Transverse colon (tissue), 4 donors: ENCODE measurements around the gene SLC2A9. TPM values are rescaled to one million over a fixed set of nuclear protein-coding genes. Genes with fewer than 3 reads are reported as not detected.

Source experiments
- DNase-seq: peaks from one replicate; pipeline ENCODE4 v3.0.0-alpha.2; 2019
- H3K27ac ChIP-seq, 4 donors: fragments of 200-600 bp; sonication (generic); 2 replicates each; pipeline ENCODE4 v1.5.1; 2016 to 2018; ENCODE audit warnings: inconsistent platforms in 4 of 4
- H3K27me3 ChIP-seq: fragments of 200-600 bp; sonication (generic); 2 replicates; pipeline ENCODE4 v1.5.1; 2017; ENCODE audit warnings: inconsistent platforms
- H3K36me3 ChIP-seq, 4 donors: fragments of 200-600 bp; sonication (generic); 2 replicates each; pipeline ENCODE4 v1.5.1; 2017 to 2019; ENCODE audit warnings: inconsistent platforms in 4 of 4
- H3K4me1 ChIP-seq, 4 donors: fragments of 200-600 bp; sonication (generic); 2 replicates each; pipeline ENCODE4 v1.5.1; 2017 to 2020; ENCODE audit warnings: inconsistent platforms in 4 of 4
- H3K4me3 ChIP-seq, 4 donors: fragments of 200-600 bp; sonication (generic); 1 replicate in 1 of 4; 2 replicates in 3 of 4; pipeline versions ENCODE4 v1.5.1 to v1.6.1; 2017 to 2019; ENCODE audit warnings: inconsistent platforms in 4 of 4
- H3K9me3 ChIP-seq, 2 donors: fragments of 200-600 bp; sonication (generic); 2 replicates each; pipeline ENCODE4 v1.5.1; 2017 to 2019; ENCODE audit warnings: inconsistent platforms in 2 of 2
- EP300 ChIP-seq: sonication (generic); formaldehyde crosslinking; IDR thresholded peaks from one replicate; pipeline ENCODE4 v1.6.1; 2017; ENCODE audit warnings: antibody characterized with exemption, low read depth
- POLR2A ChIP-seq: fragments of 450-650 bp; IDR thresholded peaks from one replicate; pipeline ENCODE4 v1.6.1; 2016; ENCODE audit warnings: antibody characterized with exemption, mild to moderate bottlenecking, moderate library complexity
- POLR2AphosphoS5 ChIP-seq, 3 donors: sonication (generic); formaldehyde crosslinking; IDR thresholded peaks; one replicate each; pipeline ENCODE4 v1.6.1; 2016; ENCODE audit warnings: antibody characterized with exemption in 3 of 3
- WGBS, 2 donors: methylation state at CpG; one replicate each; pipeline ENCODE4 v1.1.5; 2018; ENCODE audit warnings: low coverage in 1 of 2; 5-methylcytosine and 5-hydroxymethylcytosine counted together
- in situ Hi-C, 4 donors: fragments of 200-750 bp; cut with MboI; loops; one replicate each; pipeline versions ENCODE4 v1.15.0 to v1.15.1; 2017; ENCODE audit warnings: low sequenced_read_pairs in 3 of 4, low pct_ligation_motif_present in 1 of 4, low pct_unique_long_range_greater_than_20kb in 1 of 4
- intact Hi-C: fragments of 100-400 bp; cut with DNase I; formaldehyde crosslinking; loops from one replicate; pipeline ENCODE4 v1.15.1; 2023; ENCODE audit warnings: low total_unique reads
- total RNA-seq, 4 donors: library from RNA; depleted of rRNA; stranded (reverse); fragments of >200 nt; gene quantifications; one replicate each; pipeline ENCODE4 v1.1.0, GENCODE V29; 2016
- TF ChIP-seq, protein P1 (sequence below), 5 experiments: fragments of 200-600 bp in 3 of 5; fragments of 450-650 bp in 2 of 5; sonication (generic) in 3 of 5; IDR thresholded peaks; 1 replicate in 2 of 5; 2 replicates in 3 of 5; pipeline ENCODE4 v1.5.1; 2016 to 2017; ENCODE audit warnings: antibody characterized with exemption in 5 of 5, inconsistent platforms in 3 of 5, mild to moderate bottlenecking in 2 of 5, moderate library complexity in 1 of 5

Gene SLC2A9
- total RNA-seq, 4 donors from 2014 or later: 2.2 to 4.0 (median 3.4) TPM; not detected in 1

DNA sequence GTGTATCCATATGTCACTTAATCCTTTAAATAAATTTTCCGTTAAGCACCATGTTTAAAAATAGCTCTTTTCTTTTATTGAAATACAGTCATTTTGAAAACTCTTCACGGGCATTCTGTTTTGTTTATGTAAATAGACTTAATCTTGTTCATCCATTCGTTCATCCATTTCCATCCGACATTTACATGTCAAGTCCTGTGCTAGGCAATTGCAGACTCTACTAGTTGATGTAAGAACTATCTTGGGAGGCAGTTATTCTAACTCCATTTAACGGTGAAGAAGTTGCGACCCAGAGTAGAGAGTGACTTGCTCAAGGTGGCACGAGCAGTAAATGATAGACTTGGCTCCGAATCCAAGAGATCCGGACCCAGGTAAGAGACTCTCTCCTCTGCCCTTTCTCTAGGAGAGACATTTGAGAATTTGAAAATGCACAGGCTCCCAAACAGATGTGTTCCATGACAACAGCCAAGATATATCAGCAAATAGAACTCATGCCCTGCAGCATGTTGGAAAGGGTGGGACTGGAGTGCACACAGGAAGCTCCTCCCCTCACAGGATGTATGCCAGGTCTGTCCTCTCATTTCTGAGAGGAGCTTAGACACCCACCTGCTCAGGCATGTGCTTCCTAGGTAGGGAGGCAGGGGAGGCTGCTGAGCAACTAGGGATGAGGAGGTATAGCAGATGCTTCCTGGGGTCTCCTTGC lies 175.4 kb downstream of the SLC2A9 start:
- 82 to 83% methylated on average over 5 to 9 of the region's 9 CpGs for WGBS, 2 donors
- Histone ChIP-seq H3K27me3 (no peaks in the 10 kb centered on the region), H3K4me3 (no peak overlapping the region), H3K27ac (no peak overlapping the region), H3K36me3 (no peaks in the 10 kb centered on the region), H3K9me3 (peaks cover 0 to 7% of the 10 kb centered on the region in 2 donors), H3K4me1 (no peaks in the 10 kb centered on the region)
- intact Hi-C loops (no loop called here), in situ Hi-C loops (no loop called here)
- TF ChIP-seq, protein P1, sequence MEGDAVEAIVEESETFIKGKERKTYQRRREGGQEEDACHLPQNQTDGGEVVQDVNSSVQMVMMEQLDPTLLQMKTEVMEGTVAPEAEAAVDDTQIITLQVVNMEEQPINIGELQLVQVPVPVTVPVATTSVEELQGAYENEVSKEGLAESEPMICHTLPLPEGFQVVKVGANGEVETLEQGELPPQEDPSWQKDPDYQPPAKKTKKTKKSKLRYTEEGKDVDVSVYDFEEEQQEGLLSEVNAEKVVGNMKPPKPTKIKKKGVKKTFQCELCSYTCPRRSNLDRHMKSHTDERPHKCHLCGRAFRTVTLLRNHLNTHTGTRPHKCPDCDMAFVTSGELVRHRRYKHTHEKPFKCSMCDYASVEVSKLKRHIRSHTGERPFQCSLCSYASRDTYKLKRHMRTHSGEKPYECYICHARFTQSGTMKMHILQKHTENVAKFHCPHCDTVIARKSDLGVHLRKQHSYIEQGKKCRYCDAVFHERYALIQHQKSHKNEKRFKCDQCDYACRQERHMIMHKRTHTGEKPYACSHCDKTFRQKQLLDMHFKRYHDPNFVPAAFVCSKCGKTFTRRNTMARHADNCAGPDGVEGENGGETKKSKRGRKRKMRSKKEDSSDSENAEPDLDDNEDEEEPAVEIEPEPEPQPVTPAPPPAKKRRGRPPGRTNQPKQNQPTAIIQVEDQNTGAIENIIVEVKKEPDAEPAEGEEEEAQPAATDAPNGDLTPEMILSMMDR (IDR thresholded peaks at IDR 0.05): no peak
- TF ChIP-seq EP300 (no peak), POLR2AphosphoS5 (IDR thresholded peaks at IDR 0.05) (no peak), POLR2A (no peak)
- DNase-seq: no peak

- TF ChIP-seq EP300: no peak
- no peak for TF ChIP-seq POLR2AphosphoS5 (IDR thresholded peaks at IDR 0.05)
- no peak for TF ChIP-seq POLR2A
- TF ChIP-seq, protein P1 (IDR thresholded peaks at IDR 0.05): no peak
- intact Hi-C loops: no loop called here
- WGBS, 2 donors: 87 to 97% methylated on average over 2 of the region's 2 CpGs
- H3K36me3 ChIP-seq: no peaks in the 10 kb centered on the region
- H3K27me3 ChIP-seq: no peaks in the 10 kb centered on the region
- no peak overlapping the region for H3K27ac ChIP-seq
- no peak overlapping the region for H3K4me3 ChIP-seq
- no peaks in the 10 kb centered on the region for H3K4me1 ChIP-seq
- H3K9me3 ChIP-seq: peaks cover 0 to 7% of the 10 kb centered on the region in 2 donors
- in situ Hi-C loops: no loop called here
- no peak for DNase-seq
Observed at GRCh38 chr4:9841072-9841471, 180.2 kb downstream of the SLC2A9 start.

DNA sequence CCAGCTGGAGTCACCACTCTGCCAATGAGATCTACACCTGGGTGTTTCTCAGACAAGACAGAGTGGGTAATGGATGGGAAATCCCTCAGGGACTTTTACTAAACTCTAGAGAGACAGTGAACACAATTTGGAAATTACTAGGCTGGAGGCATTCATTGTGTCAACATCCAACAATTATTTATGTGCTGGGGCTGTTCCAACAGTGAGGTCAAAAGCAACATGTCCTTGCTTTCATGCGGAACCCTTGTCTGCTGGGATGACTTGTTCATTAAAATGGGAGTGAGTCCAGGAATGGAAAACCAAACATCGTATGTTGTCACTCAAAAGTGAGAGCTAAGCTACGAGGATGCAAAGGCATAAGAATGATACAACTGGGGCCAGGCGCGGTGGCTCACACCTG lies 185.9 kb downstream of the SLC2A9 start:
- no peak for DNase-seq
- H3K4me1 ChIP-seq: no peaks in the 10 kb centered on the region
- in situ Hi-C loops (no loop called here), intact Hi-C loops (no loop called here)
- H3K9me3 ChIP-seq: no peaks in the 10 kb centered on the region
- TF ChIP-seq, protein P1 (IDR thresholded peaks at IDR 0.05): no peak
- TF ChIP-seq POLR2A (no peak), POLR2AphosphoS5 (IDR thresholded peaks at IDR 0.05) (no peak), EP300 (no peak)
- WGBS, 2 donors: 71 to 87% methylated on average over 3 to 5 of the region's 5 CpGs
- H3K36me3 ChIP-seq: no peaks in the 10 kb centered on the region
- H3K4me3 ChIP-seq: no peak overlapping the region
- H3K27ac ChIP-seq: no peak overlapping the region
- H3K27me3 ChIP-seq: no peaks in the 10 kb centered on the region

DNA sequence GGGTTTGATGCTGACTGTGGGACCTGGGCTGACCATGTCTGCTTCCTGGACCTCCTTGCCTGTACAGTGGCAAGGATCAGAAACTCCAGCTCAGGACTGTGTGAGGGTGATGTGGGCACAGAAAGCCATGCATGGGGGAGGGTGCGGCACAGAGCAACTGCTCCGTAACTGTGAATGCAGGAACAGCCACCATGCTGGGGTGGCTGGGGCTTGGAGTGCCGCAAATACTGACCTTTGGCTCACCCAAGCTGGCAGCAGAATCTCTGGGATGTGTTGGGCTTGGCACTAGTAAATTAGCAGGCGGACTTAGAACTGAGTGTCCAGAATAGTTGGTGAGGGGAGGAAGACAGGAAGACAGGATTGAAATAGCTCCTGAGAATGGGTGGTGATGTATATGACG lies 187.9 kb downstream of the SLC2A9 start:
- WGBS, 2 donors: 80 to 97% methylated on average over 1 to 5 of the region's 5 CpGs
- no peak for DNase-seq
- H3K4me3 ChIP-seq: no peak overlapping the region
- H3K36me3 ChIP-seq: no peaks in the 10 kb centered on the region
- intact Hi-C loops: no loop called here
- H3K4me1 ChIP-seq: no peaks in the 10 kb centered on the region
- H3K9me3 ChIP-seq: no peaks in the 10 kb centered on the region
- no peak overlapping the region for H3K27ac ChIP-seq
- in situ Hi-C loops: no loop called here
- no peaks in the 10 kb centered on the region for H3K27me3 ChIP-seq
- no peak for TF ChIP-seq EP300

DNA sequence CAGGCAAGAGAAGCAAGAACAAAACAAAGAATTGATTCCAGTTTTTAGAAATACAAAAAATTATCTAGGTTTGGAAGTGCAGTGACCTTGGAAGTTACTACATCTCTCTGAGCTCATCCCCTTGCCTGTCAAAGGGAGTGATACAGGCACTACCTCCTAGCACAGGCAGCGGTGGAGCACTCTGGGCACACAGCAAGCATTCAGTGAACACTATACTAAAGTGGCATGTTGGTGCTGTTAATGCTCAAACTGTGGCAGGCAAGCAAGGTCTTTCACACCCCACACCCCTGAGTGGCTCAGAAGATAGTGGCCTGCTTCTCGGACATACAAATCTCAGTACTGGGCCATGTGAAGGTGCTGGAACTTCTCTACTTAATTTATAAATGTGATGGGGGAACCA lies 188.7 kb downstream of the SLC2A9 start:
- Histone ChIP-seq H3K9me3 (no peaks in the 10 kb centered on the region), H3K4me3 (no peak overlapping the region), H3K27me3 (no peaks in the 10 kb centered on the region), H3K4me1 (no peaks in the 10 kb centered on the region), H3K36me3 (no peaks in the 10 kb centered on the region), H3K27ac (no peak overlapping the region)
- DNase-seq: no peak
- TF ChIP-seq POLR2AphosphoS5 (IDR thresholded peaks at IDR 0.05) (no peak), EP300 (no peak), POLR2A (no peak)
- 60 to 82% methylated on average over 1 to 2 of the region's 2 CpGs for WGBS, 2 donors
- intact Hi-C loops: no loop called here
- in situ Hi-C loops: no loop called here
